ENCODE results near the gene RAD1. TPM values are rescaled to one million over a fixed set of nuclear protein-coding genes. Genes with fewer than 3 reads are reported as not detected.
A peak's percentile ranks its signal among the peaks of the same experiment; 100 is the strongest.

RAD1 gene, protein sequence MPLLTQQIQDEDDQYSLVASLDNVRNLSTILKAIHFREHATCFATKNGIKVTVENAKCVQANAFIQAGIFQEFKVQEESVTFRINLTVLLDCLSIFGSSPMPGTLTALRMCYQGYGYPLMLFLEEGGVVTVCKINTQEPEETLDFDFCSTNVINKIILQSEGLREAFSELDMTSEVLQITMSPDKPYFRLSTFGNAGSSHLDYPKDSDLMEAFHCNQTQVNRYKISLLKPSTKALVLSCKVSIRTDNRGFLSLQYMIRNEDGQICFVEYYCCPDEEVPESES
- 37.6 and 42.3 TPM in 2 replicates for total RNA-seq

DNA sequence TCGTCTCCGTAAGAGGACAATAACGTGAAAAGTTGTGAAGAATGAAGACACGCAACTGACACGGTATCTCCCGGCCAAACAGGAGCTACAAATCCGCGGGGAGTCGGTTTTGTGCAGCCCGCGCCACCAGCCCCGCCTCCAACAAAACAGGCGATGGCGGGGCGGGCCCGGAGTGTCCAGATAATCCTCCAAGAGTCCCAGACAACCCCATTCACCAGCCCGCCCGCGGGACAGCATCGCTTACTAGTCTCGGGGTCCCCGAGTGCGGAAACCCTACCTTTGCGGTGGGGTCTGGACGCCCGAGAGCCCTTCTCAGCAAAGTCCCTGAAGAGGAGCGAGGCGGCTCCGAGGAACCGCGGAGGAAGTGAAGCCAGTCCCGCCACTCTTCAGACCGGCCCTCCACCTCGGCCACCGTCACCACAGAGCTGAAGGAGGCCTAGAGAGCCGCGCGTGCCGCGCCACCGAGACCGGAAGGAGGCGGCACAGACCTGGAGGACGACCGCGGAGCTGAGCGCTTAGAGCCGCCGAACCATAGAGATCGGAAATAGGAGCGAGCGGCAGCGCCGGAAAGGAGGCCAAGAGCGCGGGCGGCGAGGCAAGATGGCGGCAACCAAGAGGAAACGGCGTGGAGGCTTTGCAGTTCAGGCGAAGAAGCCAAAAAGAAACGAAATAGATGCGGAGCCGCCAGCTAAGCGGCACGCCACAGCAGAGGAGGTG, at the start of gene RAD1, which contains the start of gene BRIX1:
RAD1 (minus strand) TSS at position 366 of the 717 bp plus-strand sequence. CDS start 612 bp downstream, outside the sequence.
BRIX1 (plus strand) TSS at position 573 of the 717 bp plus-strand sequence; CDS start at position 601, 28 bp downstream.
- Mint-ChIP-seq H3K4me3 (ENCODE audit: low read depth) (peak within 1 kb of the TSS; percentile 78), H3K27me3 (ENCODE audit: low read depth) (no peaks in the 10 kb centered on the region), H3K36me3 (ENCODE audit: low read depth) (peaks cover 57% of the 10 kb centered on the region), H3K9me3 (no peaks in the 10 kb centered on the region), H3K27ac (peak within 1 kb of the TSS; percentile 56), H3K4me1 (ENCODE audit: low read depth) (peaks cover 18% of the 10 kb centered on the region)
- DNase-seq (ENCODE audit: low spot score) = peak; percentile 95
- intact Hi-C loops (cut with micrococcal nuclease) = loop anchor here (1.0 to 10.0 kb wide), 4 partner anchors 9 to 1470 kb away; partner anchors contain the start of genes DNAJC21, TARS1 and TTC23L

DNA sequence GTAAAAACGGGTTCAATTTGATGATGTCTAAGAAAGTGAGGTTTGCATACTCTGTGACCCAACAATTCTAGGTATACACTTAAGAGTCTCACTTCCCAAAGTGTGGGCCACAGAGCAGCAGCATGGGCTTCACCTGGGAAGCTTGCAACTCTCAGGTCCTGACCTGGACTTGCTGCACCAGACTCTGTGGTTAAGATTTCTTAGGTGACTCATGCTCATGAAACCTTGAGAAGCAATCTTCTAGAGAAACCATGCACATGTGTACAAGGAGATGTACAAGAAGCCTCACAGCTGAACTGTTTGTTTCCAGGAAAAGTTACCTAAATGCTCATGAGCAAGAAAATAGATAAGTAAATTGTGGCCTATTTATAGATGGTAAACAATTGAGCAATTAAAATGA, 44.0 kb upstream of the RAD1 start:
- intact Hi-C loops (cut with micrococcal nuclease) = loop anchor here (2.0 kb wide), 1 partner anchor 43 kb away; no protein-coding TSS in a partner anchor
- Mint-ChIP-seq H3K36me3 (ENCODE audit: low read depth) (peaks cover 34% of the 10 kb centered on the region), H3K4me3 (ENCODE audit: low read depth) (no peak overlapping the region), H3K27me3 (ENCODE audit: low read depth) (no peaks in the 10 kb centered on the region), H3K4me1 (ENCODE audit: low read depth) (peaks cover 17% of the 10 kb centered on the region), H3K9me3 (no peaks in the 10 kb centered on the region), H3K27ac (peak overlapping the region; percentile 54)
- no peak for DNase-seq (ENCODE audit: low spot score)

DNA sequence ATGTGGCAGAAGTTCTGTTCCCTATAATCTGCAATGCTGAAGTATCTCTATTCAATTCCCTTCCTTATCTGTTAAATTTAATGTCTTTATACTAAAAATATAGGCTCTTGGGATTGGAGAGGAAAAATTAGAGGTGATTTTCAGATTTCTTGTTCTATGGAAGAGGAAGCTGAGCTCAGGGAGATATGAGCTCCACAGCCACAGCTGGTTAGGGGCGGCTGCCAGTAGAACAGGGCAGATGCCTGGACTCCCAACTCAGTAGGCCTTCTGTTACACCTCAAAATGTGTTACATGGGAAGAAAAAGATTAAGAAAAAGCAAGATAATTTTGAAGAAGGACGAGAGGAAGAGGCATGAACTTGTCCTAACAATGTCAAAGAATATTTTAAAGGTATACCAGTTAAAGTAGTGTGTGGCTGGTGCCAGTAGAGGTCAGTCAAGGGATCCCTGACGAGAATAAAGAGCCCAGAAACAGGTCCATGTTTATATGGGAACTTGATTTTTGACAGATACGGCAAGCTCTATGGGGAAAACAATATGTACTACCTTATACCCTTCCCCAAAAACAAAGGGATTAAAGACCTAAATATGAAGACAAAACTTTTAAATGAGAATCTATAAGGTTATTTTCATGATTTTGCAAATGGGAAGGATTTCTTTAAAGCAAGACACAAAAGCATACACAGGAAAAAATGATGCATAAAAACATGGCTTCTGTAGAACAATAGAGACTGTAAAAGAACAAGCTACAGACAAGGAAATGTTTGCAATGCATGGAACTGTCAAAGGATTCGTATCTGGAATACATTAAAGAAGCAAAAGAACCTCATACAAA, 42.8 kb upstream of the RAD1 start:
- DNase-seq (ENCODE audit: low spot score) = no peak
- Mint-ChIP-seq H3K4me1 (ENCODE audit: low read depth) (peaks cover 17% of the 10 kb centered on the region), H3K9me3 (no peaks in the 10 kb centered on the region), H3K4me3 (ENCODE audit: low read depth) (no peak overlapping the region), H3K36me3 (ENCODE audit: low read depth) (peaks cover 36% of the 10 kb centered on the region), H3K27me3 (ENCODE audit: low read depth) (no peaks in the 10 kb centered on the region), H3K27ac (no peak overlapping the region)
- intact Hi-C loops (cut with micrococcal nuclease) = loop anchor here (2.0 kb wide), 1 partner anchor 45 kb away; no protein-coding TSS in a partner anchor

DNA sequence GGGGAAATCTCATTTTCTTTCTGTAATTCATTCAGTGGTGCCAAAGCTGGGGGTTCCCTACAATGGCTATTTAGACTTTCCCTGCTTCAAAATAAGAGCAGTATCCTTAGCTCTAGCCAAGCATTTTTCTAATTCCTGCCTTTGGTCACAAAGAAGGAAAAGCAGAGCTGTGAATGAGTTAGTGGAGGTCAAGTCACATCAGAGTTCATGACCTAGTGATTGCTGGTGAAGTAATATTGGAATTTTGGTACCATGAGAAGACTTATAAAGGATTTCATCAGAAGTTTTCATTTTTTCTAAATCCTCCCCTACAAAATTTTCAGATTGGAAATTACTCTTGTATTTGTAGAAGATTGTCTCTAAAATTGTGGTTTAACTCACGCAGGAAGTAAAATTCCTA, 42.0 kb upstream of the RAD1 start:
- no peak for DNase-seq (ENCODE audit: low spot score)
- Mint-ChIP-seq H3K9me3 (no peaks in the 10 kb centered on the region), H3K36me3 (ENCODE audit: low read depth) (peaks cover 41% of the 10 kb centered on the region), H3K4me3 (ENCODE audit: low read depth) (no peak overlapping the region), H3K27me3 (ENCODE audit: low read depth) (no peaks in the 10 kb centered on the region), H3K27ac (no peak overlapping the region), H3K4me1 (ENCODE audit: low read depth) (peaks cover 17% of the 10 kb centered on the region)
- intact Hi-C loops (cut with micrococcal nuclease) = no loop called here

DNA sequence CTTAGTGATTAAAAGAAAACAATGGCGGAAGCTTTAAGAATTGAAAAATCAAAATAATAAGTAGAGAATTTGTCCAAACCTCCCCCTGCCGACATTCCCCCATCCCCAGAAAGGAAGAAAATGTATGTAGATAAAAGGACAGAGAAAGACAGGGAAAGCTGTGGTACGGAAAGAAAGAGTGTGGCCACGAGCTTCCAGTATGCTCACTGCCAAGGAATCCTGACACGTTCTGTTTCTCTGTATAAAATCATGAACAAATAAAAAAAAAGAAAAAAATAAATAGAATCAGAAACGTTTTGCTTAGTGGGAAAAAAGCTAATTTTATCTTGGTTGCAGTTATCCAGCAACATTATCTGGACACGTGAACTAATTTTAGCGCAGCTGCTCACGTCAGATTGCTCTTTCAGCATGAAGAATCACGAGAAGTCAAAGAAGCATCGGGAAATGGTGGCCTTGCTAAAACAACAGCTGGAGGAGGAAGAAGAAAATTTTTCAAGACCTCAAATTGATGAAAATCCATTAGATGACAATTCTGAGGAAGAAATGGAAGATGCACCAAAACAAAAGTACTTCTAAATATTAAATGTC, 29.2 kb upstream of the RAD1 start:
- intact Hi-C loops (cut with micrococcal nuclease) = no loop called here

DNA sequence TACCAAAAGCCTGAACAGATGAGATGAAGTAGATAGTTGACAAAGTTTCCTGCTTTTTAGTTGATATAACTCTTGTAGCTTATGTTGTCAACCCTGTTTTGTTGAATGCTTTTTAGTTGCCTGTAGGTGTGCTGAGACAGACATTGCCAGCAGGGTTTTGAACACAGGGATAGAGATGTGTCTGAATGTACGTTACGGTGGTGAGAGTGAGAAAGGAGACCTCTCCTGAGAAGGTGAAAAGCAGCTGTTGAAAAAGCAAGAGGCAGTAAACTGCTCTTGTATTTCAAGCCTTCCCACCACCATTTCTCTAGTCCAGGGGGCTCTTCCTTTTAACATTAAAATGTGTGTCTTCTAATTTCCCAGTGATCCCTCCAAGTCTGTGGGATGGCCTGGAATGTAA, 28.7 kb upstream of the RAD1 start:
- Mint-ChIP-seq H3K36me3 (ENCODE audit: low read depth) (peaks cover 61% of the 10 kb centered on the region), H3K9me3 (no peaks in the 10 kb centered on the region), H3K27me3 (ENCODE audit: low read depth) (no peaks in the 10 kb centered on the region), H3K4me1 (ENCODE audit: low read depth) (no peaks in the 10 kb centered on the region), H3K4me3 (ENCODE audit: low read depth) (no peak overlapping the region), H3K27ac (no peak overlapping the region)
- DNase-seq (ENCODE audit: low spot score) = no peak
- intact Hi-C loops (cut with micrococcal nuclease) = no loop called here

More for the DNA sequence above, 29.2 kb upstream of the RAD1 start:
- Mint-ChIP-seq H3K27ac (no peak overlapping the region), H3K4me1 (ENCODE audit: low read depth) (no peaks in the 10 kb centered on the region), H3K9me3 (no peaks in the 10 kb centered on the region), H3K4me3 (ENCODE audit: low read depth) (no peak overlapping the region), H3K36me3 (ENCODE audit: low read depth) (peaks cover 65% of the 10 kb centered on the region), H3K27me3 (ENCODE audit: low read depth) (no peaks in the 10 kb centered on the region)
- no peak for DNase-seq (ENCODE audit: low spot score)

DNA sequence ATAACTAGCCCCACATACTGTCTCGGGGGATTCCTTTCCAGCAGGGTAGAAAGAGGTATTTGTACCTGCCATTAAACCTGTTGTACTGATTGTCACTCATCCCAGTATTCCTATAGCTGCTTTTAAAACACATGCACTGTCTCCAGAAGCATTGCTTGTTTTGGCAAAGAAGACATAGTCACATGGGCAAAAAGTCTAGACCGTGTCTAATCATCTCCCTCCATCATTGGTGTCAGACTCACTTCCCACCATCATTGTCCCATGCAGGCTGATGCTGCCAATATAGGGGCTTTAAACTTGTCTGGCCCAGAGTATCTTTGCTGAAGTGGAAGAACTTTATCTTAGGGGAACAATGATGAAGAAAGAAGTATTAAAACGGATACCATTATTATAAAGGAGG, 26.6 kb upstream of the RAD1 start:
- Mint-ChIP-seq H3K27me3 (ENCODE audit: low read depth) (no peaks in the 10 kb centered on the region), H3K4me1 (ENCODE audit: low read depth) (no peaks in the 10 kb centered on the region), H3K36me3 (ENCODE audit: low read depth) (peaks cover 56% of the 10 kb centered on the region), H3K9me3 (no peaks in the 10 kb centered on the region), H3K27ac (peak overlapping the region; percentile 19), H3K4me3 (ENCODE audit: low read depth) (no peak overlapping the region)
- intact Hi-C loops (cut with micrococcal nuclease) = no loop called here
- DNase-seq (ENCODE audit: low spot score) = no peak

DNA sequence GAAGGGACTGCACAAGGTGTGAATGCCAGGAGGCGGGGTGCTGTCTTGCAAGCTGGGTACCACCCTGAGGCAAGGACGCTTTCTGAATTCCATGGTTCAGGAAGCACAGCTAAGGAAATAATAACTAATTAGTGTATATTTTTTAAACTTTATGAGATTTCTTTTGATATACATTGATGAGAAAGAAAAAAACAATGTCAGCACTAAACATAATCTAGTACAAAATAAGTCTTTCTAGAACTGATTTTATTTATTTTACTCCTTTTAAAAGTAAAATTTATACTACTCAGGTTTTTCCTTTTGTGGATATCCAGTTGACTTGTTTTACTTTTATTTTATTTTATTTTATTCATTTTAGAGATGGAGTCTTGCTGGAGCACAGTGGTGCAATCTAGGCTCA, 17.6 kb upstream of the RAD1 start:
- H3K27ac Mint-ChIP-seq = no peak overlapping the region
- DNase-seq (ENCODE audit: low spot score) = no peak
- no peaks in the 10 kb centered on the region for H3K27me3 Mint-ChIP-seq (ENCODE audit: low read depth)
- intact Hi-C loops (cut with micrococcal nuclease) = no loop called here
- H3K4me1 Mint-ChIP-seq (ENCODE audit: low read depth) = peaks cover 32% of the 10 kb centered on the region
- peaks cover 43% of the 10 kb centered on the region for H3K36me3 Mint-ChIP-seq (ENCODE audit: low read depth)
- no peak overlapping the region for H3K4me3 Mint-ChIP-seq (ENCODE audit: low read depth)
- no peaks in the 10 kb centered on the region for H3K9me3 Mint-ChIP-seq

DNA sequence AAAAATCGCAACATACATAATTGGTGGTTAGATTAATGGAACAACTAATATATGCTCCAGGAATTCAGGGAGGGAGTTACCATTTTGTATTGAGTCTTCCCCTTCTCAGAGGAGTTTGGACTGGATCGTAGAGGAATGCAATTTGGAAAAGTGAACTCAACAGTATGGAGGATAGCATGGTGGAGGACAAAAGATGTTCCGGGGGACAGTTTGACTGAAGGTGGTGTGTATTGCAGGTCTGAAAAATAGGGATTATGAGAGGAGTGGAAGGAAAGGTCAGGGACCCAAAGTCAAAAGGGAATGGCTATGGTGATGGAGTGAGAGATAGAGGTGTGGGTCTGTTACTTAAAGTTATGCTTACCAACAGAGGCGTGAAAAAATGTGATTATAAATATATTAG, 15.6 kb upstream of the RAD1 start:
- Mint-ChIP-seq H3K4me1 (ENCODE audit: low read depth) (peaks cover 34% of the 10 kb centered on the region), H3K4me3 (ENCODE audit: low read depth) (peak overlapping the region; percentile 96), H3K9me3 (no peaks in the 10 kb centered on the region), H3K27ac (peak overlapping the region; percentile 92), H3K36me3 (ENCODE audit: low read depth) (peaks cover 44% of the 10 kb centered on the region), H3K27me3 (ENCODE audit: low read depth) (no peaks in the 10 kb centered on the region)
- intact Hi-C loops (cut with micrococcal nuclease) = no loop called here
- no peak for DNase-seq (ENCODE audit: low spot score)

DNA sequence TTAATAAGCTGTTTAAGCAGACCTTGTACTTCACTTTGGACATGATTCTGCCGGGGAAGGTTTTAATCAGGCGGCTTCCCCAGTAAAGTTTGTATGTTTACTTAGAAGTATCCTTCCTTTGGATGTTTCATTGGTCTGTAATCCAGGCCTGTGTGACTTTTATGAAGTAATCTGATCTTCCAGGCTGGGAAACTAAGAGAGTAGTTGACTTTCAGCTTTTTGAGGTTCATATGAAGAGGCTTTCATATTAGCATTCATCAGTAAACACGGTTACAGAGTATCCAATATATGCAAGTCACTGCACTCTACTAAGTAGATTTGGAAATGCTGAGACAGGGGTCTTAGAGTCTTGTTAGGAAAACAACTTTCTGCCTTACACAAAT, 15.1 kb upstream of the RAD1 start:
- Mint-ChIP-seq H3K4me3 (ENCODE audit: low read depth) (peak overlapping the region; percentile 96), H3K27me3 (ENCODE audit: low read depth) (no peaks in the 10 kb centered on the region), H3K4me1 (ENCODE audit: low read depth) (peaks cover 36% of the 10 kb centered on the region), H3K9me3 (no peaks in the 10 kb centered on the region), H3K27ac (peak overlapping the region; percentile 92), H3K36me3 (ENCODE audit: low read depth) (peaks cover 43% of the 10 kb centered on the region)
- intact Hi-C loops (cut with micrococcal nuclease) = no loop called here
- DNase-seq (ENCODE audit: low spot score) = no peak

DNA sequence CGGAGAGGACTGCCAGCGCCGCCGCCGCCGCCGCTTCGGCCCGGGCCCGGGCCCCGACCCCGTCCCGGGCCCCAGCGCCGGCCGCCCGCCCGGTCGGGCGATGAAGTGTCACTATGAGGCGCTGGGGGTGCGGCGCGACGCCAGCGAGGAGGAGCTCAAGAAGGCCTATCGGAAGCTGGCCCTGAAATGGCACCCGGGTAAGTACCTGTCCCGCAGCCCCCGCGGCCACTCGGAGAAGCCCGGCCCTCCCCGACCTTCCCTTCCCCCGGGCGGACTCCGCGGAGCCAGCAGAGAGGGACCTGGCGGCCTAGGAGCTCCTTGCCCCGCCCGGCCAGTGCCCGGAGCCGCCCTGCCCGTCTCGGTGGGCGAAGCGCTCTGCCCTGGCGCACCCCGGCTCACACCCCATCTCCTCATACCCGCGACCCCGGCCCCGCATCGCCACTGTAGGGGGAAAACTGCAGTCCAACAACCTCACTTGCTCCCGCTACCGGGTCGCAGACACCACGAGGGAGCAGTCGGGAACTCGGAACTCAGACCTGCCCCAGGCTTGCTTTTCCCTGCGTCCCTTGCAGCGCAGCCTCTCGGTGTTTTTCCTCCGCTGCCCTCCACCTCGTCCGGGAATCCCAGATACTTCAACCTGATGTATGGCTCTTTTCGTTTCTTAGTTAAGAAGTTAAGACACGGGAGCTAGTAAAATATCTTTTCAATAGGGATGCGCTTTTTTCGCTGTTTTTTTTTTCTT, 14.6 kb upstream of the RAD1 start:
- Mint-ChIP-seq H3K4me3 (ENCODE audit: low read depth) (peak overlapping the region; percentile 96), H3K36me3 (ENCODE audit: low read depth) (peaks cover 44% of the 10 kb centered on the region), H3K27ac (peak overlapping the region; percentile 92), H3K9me3 (no peaks in the 10 kb centered on the region), H3K27me3 (ENCODE audit: low read depth) (no peaks in the 10 kb centered on the region), H3K4me1 (ENCODE audit: low read depth) (peaks cover 35% of the 10 kb centered on the region)
- peak; percentile 78 for DNase-seq (ENCODE audit: low spot score)
- intact Hi-C loops (cut with micrococcal nuclease) = loop anchor here (1.0 to 5.0 kb wide), 3 partner anchors 15 to 1947 kb away; partner anchors contain the start of genes BRIX1, NIPBL, RAD1 and SKP2
